ENCODE measurements around the gene TAPBPL.

GRCh38 chr12:6444031-6444430 is 7.8 kb upstream of the TAPBPL start:
- TF ChIP-seq RFX5 (IDR thresholded peaks at IDR 0.05; ENCODE audit: low read length): no peak
- no peak for TF ChIP-seq CTCF (IDR thresholded peaks at IDR 0.05)
- no peak for TF ChIP-seq TEAD4 (IDR thresholded peaks at IDR 0.05; ENCODE audit: borderline replicate concordance, insufficient read depth)
- no peak for TF ChIP-seq EZH2phosphoT487 (IDR thresholded peaks at IDR 0.05; ENCODE audit: borderline replicate concordance, low read depth)
- TF ChIP-seq RAD21 (IDR thresholded peaks at IDR 0.05; ENCODE audit: low read length): no peak
- TF ChIP-seq RCOR1 (IDR thresholded peaks at IDR 0.05; ENCODE audit: low read length): no peak
- TF ChIP-seq EP300 (IDR thresholded peaks at IDR 0.05; ENCODE audit: borderline replicate concordance in 1 of 2, low read depth in 1 of 2, low read length in 1 of 2): no peak
- TF ChIP-seq POLR2AphosphoS5 (IDR thresholded peaks at IDR 0.05; ENCODE audit: low read depth, low read length): no peak
- no peak for TF ChIP-seq FOXJ3 (CRISPR knock-in tag; IDR thresholded peaks at IDR 0.05)
- TF ChIP-seq, protein P1, sequence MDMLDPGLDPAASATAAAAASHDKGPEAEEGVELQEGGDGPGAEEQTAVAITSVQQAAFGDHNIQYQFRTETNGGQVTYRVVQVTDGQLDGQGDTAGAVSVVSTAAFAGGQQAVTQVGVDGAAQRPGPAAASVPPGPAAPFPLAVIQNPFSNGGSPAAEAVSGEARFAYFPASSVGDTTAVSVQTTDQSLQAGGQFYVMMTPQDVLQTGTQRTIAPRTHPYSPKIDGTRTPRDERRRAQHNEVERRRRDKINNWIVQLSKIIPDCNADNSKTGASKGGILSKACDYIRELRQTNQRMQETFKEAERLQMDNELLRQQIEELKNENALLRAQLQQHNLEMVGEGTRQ (IDR thresholded peaks at IDR 0.05; ENCODE audit: borderline replicate concordance, low read depth, low read length): no peak

Data from SK-N-SH (cell line).